T1000 (cell line): Measurements from ENCODE around the gene RHD.
"Not testable (repeated sequence)": the region's sequence is repeated elsewhere in the genome, so short reads cannot be mapped to it uniquely, and the experiment has no call there.

ENCODE experiments used
- DNase-seq: peaks from one replicate; lab custom pipeline; 2025; ENCODE audit warnings: mixed read lengths; lab: John Stamatoyannopoulos, UW

Gene RHD

GRCh38 chr1:25356441-25356840, 84.1 kb downstream of the RHD start:
- DNase-seq: no peak

DNA sequence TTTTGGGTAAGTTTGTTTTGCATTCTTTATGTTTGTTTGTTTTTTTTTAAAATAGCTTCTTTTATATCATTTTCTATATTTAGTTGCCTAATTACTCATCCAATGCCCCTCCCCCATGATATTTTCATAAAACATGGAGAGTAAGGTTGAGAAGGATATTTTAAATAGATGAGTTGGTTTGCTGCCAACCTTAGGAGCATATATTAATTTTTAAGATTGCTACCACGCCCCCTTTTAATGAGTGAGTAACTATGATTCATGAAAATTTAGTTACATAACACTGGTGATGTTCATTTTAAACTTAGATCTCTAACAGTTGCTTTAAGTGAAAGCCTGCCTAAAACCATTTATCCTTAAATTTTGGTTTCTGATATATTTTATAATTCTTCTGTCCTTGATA, 84.5 kb downstream of the RHD start:
- no peak for DNase-seq

- DNase-seq: no peak
These were observed 88.6 kb downstream of the RHD start for GRCh38 chr1:25360596-25361581.

GRCh38 chr1:25361901-25362300, 89.6 kb downstream of the RHD start:
- no peak for DNase-seq

DNA sequence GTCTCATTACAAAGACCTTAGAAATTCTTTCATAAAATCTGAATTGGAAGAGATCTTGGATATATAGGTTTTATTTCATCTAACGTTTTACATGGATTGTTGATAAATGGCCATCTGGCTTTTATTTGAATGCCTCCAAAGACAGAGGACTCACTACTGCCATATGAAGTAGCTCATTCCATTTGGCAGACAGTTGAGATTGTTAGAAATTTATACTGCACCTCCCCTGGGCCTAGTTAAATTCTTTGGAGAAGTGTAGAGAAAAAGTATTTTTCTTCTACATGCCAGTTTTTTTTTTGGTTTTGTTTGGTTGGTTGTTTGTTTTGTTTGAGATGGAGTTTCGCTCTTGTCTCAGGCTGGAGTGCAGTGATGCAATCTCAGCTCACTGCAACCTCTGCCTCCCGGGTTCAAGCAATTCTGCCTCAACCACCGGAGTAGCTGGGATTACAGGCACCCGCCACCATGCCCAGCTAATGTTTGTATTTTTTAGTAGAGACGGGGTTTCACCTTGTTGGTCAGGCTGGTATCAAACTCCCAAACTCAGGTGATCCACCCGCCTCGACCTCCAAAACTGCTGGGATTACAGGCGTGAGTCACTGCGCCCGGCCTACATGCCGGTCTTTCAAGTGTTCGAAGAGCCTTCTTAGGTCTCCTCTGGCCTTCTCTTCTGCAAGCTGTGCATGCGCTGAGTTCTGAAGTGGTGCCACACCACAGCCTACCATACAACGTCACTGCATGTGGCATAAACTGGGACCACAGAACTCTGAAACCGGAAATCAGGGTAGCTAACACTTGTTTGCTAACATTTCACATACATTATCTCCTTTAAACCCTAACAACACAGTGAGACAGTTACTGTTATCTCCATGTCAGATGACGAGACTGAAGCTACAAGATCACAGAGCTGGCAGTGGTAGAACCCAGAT, 90.6 kb downstream of the RHD start:
- not testable (repeated sequence) for DNase-seq

DNA sequence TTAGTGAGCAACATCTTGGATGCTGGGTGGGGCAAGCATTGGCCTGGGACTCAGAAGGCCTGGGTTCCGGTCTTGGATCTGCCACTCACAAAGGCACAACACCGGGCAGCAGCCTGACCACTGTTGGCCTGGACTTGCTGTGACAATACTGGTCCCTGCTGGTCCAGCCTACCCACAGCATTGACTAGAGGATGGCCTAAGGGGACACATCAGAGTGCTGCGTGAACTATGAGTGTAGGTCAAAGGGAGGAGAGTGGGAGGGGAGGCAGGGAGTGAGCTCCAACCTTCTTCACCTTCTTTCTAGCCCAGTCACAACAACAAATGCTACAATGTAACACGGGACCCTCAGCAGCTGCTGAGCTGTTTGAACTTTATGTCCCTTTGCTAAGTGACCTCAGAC, 96.9 kb downstream of the RHD start:
- no peak for DNase-seq

DNA sequence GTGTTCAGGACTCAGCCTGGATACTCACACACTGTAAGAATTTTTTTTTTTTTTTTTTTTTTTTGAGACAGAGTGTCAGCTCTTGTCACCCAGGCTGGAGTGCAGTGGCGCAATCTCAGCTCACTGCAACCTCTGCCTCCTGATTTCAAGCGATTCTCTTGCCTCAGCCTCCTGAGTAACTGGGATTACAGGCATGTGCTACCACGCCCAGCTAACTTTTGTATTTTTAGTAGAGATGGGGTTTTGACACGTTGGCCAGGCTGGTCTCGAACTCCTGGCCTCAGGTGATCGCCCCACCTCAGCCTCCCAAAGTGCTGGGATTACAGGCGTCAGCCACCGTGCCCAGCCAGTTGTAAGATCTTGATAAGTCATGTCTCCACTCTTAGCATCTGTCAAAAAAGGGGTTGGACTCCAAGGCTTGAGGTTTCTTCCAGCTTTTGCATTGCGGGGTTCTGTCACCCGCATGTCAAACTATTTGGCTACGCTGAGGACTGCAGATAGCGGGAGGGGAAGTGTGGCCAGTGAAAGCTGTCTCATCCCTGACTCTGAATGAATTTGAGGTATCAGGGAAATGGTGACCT, 97.5 kb downstream of the RHD start:
- DNase-seq: not testable (repeated sequence)

DNA sequence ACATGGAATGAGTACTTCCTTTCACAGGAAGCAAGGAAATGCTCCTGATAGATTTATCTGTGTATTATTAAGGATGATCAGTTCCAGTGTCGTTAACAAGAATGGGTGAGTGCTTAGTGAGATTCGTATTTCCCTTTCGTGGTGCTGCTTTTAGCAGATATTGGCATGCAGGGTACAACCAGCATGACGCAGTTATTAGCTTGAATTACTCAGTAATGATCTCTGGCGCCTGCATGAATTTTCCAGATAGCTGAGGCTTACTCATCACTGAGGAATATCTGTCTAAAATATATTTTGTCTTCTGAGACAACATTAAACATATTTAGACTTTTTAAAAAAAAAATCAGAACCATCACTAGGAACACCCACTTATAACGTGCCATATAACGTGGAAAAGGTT, 99.4 kb downstream of the RHD start:
- DNase-seq: not testable (repeated sequence)

DNA sequence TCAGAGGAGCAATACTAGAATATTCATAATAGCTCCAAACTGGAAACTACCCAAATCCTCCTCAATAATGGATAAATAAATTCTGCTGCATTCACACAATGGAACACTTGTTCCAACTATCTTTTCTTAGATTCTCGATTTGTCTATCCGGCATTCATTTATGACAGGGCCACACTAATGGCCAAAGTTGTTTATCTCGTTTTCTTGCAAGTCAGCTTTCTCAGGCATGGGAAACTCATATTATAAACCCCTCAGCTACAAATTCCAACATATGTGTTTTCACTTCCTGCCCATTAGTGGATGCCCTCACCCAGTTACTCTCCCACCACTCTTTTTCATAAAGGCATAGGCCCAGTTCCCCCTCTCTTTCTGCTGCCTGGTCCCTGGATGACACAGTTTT, 106.1 kb downstream of the RHD start:
- DNase-seq: not testable (repeated sequence)
